SK-N-SH (cell line): ENCODE data around the gene MEG3.

Experiments
- CTCF ChIP-seq: fragments of 200-600 bp; sonication (generic); IDR thresholded peaks from 2 replicates; pipeline ENCODE4 v1.6.1; 2017; ENCODE audit warnings: antibody characterized with exemption, mild to moderate bottlenecking, moderate library complexity
- USF2 ChIP-seq: fragments of 150-350 bp; IDR thresholded peaks from 2 replicates; pipeline ENCODE4 v1.6.1; 2017; ENCODE audit warnings: antibody characterized with exemption, low read length, low read depth, borderline replicate concordance
- YY1 ChIP-seq: IDR thresholded peaks from 2 replicates; pipeline ENCODE4 v1.4.0; 2012; ENCODE audit warnings: low read depth, mild to moderate bottlenecking
- ZBTB33 ChIP-seq: IDR thresholded peaks from 2 replicates; pipeline ENCODE4 v1.4.0; 2012; ENCODE audit warnings: low read depth, borderline replicate concordance

- TF ChIP-seq ZBTB33, result no peak
- TF ChIP-seq CTCF, result no peak
- TF ChIP-seq YY1, result no peak
- no peak for TF ChIP-seq USF2
Measured at GRCh38 chr14:100813291-100813690, 12.6 kb upstream of the MEG3 start.
